Right cardiac atrium (tissue), 5 donors: Measurements from ENCODE around the gene TMEM203. TPM values are rescaled to one million over a fixed set of nuclear protein-coding genes. Genes with fewer than 3 reads are reported as not detected.
A peak's percentile ranks its signal among the peaks of the same experiment; 100 is the strongest.

Experiments
- ATAC-seq, 2 donors: fragments of 200-7000 bp; cut with Tn5 transposase; one replicate each; pipeline versions ENCODE4 v1.8.0 to v1.9.1; 2020; ENCODE audit warnings: moderate library complexity in 2 of 2, mild to moderate bottlenecking in 1 of 2
- DNase-seq, 3 donors: peaks; one replicate each; pipeline ENCODE4 v3.0.0-alpha.2; 2020
- H3K27ac ChIP-seq: one replicate; pipeline ENCODE4 v1.5.1; 2013; ENCODE audit warnings: mild to moderate bottlenecking, low read length, control low read depth, moderate library complexity
- H3K27me3 ChIP-seq: one replicate; pipeline ENCODE4 v1.6.1; 2013; ENCODE audit not compliant: control insufficient read depth, insufficient read depth
- H3K4me1 ChIP-seq: one replicate; pipeline ENCODE4 v1.6.1; 2013; ENCODE audit warnings: low read length; ENCODE audit not compliant: control insufficient read depth, insufficient read depth
- H3K4me3 ChIP-seq: one replicate; pipeline ENCODE4 v1.5.1; 2013; ENCODE audit warnings: low read length, control low read depth
- H3K9me3 ChIP-seq: one replicate; pipeline ENCODE4 v1.6.1; 2013; ENCODE audit warnings: low read length; ENCODE audit not compliant: control insufficient read depth
- WGBS: extraction: QIAGEN DNeasy Blood & Tissue Kit; methylation state at CpG from one replicate; pipeline ENCODE4 v1.1.7; 2013; 5-methylcytosine and 5-hydroxymethylcytosine counted together
- intact Hi-C, 4 donors: fragments of 100-400 bp; cut with DNase I; formaldehyde crosslinking; loops; one replicate each; pipeline versions ENCODE4 v1.11.0 to v1.14.0; 2022 to 2023
- polyA plus RNA-seq: library from polyadenylated mRNA; stranded (reverse); fragments of 200-250 nt; gene quantifications from one replicate; pipeline ENCODE4 v1.2.3, GENCODE V29; 2013
- total RNA-seq, 4 donors: library from RNA; stranded (reverse); fragmentation: NEBNext Ultra II Directional; extraction: Animal tissue kit (Norgen Biotek cat#: 25700); gene quantifications; one replicate each; pipeline ENCODE4 v1.2.1, GENCODE V29; 2021
- donor health status: healthy with polysubstance abuse.
- donor health status: DM: no; HTN: yes; CAD: no.
- donor health status: DM: no; HTN: no; CAD: no.
- donor health status: DM: no; HTN: yes; CAD: no; lungs with severe emphysema.
- donor health status: DM: yes; HTN: yes; CAD: no.

Gene TMEM203
- total and polyA plus RNA-seq, 5 donors, result 28.9 to 47.5 (median 40.6) TPM

DNA sequence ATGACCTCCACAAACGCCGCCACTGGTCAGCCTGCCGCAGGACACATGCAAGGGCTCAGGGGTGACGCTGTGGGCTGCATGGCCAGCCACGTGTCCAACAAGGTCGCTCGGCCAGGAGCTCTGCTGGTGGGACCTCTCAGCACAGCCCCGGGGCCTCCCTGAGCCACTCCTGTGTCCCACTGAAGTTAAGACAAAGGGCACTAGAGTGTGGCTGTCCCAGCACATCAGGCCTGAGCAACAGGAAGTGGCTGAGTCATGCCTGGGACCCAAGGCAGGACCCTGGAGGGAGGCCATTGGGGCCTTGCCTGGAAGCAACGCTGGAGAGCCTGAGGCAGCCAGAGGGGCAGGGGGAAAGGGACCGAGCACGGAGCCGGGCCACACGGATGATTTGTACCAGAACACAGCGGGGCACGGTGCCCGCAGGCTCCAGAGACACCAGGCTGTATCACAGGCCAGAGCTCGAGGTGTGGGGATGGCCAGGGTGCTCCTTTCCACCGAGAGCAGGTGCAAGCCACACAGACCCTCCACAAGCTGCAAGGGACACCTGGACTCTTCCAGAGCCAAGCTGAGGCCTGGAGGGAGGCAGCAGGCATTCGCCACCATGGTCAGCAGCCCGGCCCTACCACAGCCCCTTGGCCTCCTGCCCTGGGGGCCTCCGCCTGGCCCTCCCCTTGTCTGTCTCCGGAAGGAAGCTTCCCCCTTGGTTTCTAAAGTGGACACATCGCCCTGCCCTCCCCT is 27.1 kb downstream of the TMEM203 start:
- intact Hi-C loops, result no loop called here
- Histone ChIP-seq H3K4me3 (no peak overlapping the region), H3K4me1 (no peaks in the 10 kb centered on the region), H3K27me3 (no peaks in the 10 kb centered on the region), H3K27ac (no peak overlapping the region), H3K9me3 (no peaks in the 10 kb centered on the region)
- ATAC-seq, result no peak
- 76% methylated on average over 23 of the region's 23 CpGs for WGBS
- no peak for DNase-seq

DNA sequence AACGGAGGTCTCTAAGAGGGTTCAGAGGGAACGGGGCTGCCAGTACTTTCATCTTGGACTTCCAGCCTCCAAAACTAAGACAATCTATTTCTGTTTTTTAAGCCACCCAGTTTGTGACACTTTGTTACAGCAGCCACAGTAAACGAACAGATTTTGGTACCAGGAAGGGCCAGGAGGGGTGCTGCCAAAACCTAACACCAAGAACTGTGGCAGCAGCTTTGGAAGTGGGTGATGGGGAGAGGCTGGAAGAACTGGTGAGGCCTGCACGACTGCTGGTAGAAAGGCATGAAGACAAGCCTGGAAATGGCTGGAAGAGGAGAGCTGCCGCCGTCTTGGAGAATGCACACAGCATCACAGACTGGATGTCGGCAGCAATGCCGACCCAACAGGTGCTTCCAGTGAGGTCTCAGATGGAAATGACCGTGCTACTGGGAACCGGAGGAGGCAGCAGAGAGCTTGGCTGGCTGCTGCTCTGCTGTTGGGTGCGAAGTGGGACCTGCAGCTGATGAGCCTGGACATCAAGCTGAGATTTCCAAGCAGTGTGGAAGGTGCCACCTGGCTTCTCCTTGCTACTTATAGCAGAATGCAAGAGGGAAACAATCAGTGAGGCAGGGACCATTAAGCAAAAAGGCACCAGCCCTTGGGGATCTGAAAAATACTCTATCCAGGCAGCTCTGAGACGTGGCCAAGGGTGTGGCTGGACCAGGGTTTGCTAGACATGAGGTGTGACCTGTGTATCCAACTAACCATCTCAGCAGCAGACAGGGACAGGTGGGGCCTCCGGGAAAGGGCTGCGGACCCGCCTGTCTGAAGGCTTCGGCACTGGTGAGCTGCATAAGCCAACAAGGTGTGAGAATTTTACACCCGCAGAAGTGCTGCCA is 28.9 kb downstream of the TMEM203 start:
- no peak overlapping the region for H3K27ac ChIP-seq
- no peak overlapping the region for H3K4me3 ChIP-seq
- WGBS, result 57% methylated on average over 17 of the region's 17 CpGs
- ATAC-seq (no peak), DNase-seq (no peak)
- no peaks in the 10 kb centered on the region for H3K27me3 ChIP-seq
- intact Hi-C loops, result no loop called here
- no peaks in the 10 kb centered on the region for H3K9me3 ChIP-seq
- H3K4me1 ChIP-seq, result no peaks in the 10 kb centered on the region

- DNase-seq, result no peak
- WGBS, result 37% methylated on average over 33 of the region's 33 CpGs
- ATAC-seq, result peak; percentile 4 to 7
- Histone ChIP-seq H3K9me3 (no peaks in the 10 kb centered on the region), H3K4me1 (no peaks in the 10 kb centered on the region), H3K27ac (no peak overlapping the region), H3K27me3 (no peaks in the 10 kb centered on the region), H3K4me3 (no peak overlapping the region)
- intact Hi-C loops, result no loop called here
These were observed 30.0 kb downstream of the TMEM203 start for GRCh38 chr9:137175345-137175961.

GRCh38 chr9:137174722-137175293 is 30.6 kb downstream of the TMEM203 start:
- H3K27me3 ChIP-seq, result no peaks in the 10 kb centered on the region
- H3K9me3 ChIP-seq, result no peaks in the 10 kb centered on the region
- ATAC-seq (no peak), DNase-seq (no peak)
- 45% methylated on average over 34 of the region's 34 CpGs for WGBS
- intact Hi-C loops, result no loop called here
- no peaks in the 10 kb centered on the region for H3K4me1 ChIP-seq
- no peak overlapping the region for H3K4me3 ChIP-seq
- H3K27ac ChIP-seq, result no peak overlapping the region

DNA sequence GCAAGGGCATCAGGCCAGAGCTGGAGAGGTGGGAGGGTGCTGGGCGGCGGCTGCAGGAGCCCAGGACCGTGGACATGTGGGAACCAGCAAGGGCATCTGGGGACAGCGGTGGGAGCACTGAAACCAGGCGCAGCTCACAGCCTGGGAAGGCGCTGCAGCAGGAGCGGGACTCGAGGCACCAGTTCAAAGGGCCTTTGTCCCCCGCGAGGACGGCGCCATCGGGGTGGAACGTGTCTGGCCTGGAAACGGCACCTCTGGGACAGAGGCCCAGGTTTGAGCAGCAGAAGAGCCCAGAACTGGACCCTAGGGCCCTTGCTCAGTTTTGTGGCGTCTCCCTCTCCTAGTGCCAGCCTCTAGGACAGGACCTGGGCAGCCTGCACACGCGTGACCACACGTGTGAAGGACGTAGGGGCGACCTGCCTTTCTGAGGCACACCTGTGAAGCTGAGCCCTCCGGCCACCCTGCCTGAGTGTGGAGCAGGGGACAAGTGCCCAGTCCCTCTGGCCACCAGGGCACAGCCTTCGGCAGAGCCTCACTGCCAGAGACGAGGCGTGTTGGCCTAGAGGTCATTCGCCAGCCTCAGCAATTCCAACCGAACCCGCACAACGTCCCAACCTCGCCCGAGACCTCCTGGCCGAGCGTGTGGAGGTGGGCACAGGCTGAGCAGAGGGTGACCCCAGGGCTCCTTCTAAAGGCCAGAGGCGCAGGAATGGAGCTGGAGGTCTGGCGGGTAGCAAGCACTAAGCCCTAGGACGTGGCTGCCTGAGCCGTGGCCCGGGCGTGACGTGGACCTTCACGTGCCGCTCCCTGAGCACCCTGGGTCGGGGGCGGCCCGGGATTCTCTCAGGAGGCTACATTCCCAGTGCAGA is 31.4 kb downstream of the TMEM203 start:
- 82% methylated on average over 45 of the region's 45 CpGs for WGBS
- Histone ChIP-seq H3K27me3 (no peaks in the 10 kb centered on the region), H3K27ac (no peak overlapping the region), H3K4me3 (no peak overlapping the region), H3K4me1 (no peaks in the 10 kb centered on the region), H3K9me3 (no peaks in the 10 kb centered on the region)
- no peak for DNase-seq
- intact Hi-C loops, result no loop called here
- ATAC-seq, result no peak

DNA sequence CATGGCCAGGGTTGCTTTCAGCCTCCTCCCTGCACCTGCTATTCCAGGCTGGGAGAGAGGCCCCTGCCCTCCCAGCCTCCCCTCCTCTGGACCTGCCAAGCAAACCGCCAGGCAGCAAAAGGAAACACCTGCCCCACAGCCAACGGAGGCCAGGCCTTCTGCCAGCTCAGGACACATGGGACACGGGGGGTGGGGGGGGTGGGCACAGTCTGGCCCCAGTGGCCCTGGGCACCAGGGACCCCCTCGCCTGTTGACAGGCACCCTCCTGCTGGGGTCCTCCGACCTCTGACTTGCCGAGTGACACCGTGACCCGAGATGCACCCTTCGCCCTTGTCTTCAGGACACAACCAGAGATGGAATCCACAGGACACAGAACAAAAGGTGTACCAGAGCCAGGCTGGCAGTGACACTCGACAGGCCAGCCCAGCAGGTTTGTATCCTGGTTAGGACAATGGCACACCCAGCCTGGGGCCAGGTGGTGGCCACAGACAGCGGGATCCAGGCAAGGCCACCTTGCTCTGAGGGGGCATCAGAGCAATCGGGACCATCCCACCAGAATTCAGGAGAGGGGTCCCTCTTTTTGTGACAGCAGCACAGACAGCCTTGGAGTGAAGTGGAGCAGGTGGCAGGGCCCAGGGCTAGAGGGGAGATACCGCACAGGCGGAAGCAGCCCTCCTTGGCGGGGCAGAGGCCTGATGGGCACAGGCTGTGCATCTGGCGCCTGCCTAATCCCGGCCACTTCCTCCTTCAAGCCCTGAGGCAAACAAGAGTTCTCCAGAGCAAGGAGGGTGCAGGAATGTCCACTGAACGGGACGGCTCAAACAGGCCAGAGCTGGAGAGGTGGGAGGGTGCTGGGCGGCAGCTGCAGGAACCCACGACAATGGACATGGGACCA is 32.3 kb downstream of the TMEM203 start:
- intact Hi-C loops, result no loop called here
- no peaks in the 10 kb centered on the region for H3K27me3 ChIP-seq
- no peak for ATAC-seq

DNA sequence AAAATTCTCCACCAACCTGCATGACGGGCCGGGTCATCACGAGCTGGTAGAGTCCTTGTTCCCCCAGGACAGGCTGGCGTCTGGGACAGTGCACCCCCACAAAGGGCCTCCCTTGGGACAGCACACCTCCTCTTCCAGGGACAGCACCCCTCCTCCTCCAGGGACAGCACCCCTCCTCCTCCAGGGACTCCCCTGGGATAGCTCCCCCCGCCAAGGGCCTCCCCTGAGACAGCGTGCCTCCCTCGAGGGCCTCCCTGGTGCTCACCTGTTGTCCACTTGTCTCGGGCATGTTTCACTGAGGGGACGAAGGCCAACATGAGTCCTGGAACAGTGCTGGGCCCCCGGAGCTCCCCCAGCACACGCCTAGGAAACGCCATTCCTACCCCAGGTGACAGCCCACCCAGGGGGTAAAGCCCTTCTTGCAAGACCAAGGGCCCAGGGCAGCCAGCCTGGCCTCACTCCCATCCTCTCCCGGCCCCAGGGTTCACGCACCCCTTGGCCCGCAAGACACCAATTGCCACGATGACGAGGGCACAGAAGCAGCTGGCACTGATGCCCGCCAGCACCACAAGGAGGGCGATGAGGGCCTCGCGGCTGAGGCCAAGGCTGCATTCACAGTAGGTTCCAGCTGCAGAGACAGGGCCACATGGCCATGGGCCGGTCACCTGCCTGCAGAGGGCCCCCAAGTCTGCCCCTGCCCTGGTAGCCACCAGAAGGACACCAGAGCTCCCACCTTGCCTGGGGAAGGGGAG is 34.1 kb downstream of the TMEM203 start:
- intact Hi-C loops, result no loop called here
- ATAC-seq, result no peak
- Histone ChIP-seq H3K27me3 (no peaks in the 10 kb centered on the region), H3K4me3 (no peak overlapping the region), H3K4me1 (peaks cover 2% of the 10 kb centered on the region), H3K27ac (no peak overlapping the region), H3K9me3 (no peaks in the 10 kb centered on the region)
- WGBS, result 82% methylated on average over 22 of the region's 22 CpGs
- no peak for DNase-seq

More for the DNA sequence above, 32.3 kb downstream of the TMEM203 start:
- Histone ChIP-seq H3K27ac (no peak overlapping the region), H3K9me3 (no peaks in the 10 kb centered on the region), H3K4me1 (peaks cover 1% of the 10 kb centered on the region), H3K4me3 (no peak overlapping the region)
- 60% methylated on average over 21 of the region's 21 CpGs for WGBS
- DNase-seq, result no peak

GRCh38 chr9:137170486-137171148 is 34.8 kb downstream of the TMEM203 start:
- peaks cover 2% of the 10 kb centered on the region for H3K4me1 ChIP-seq
- H3K4me3 ChIP-seq, result no peak overlapping the region
- ATAC-seq (no peak), DNase-seq (no peak)
- H3K27ac ChIP-seq, result no peak overlapping the region
- 44% methylated on average over 14 of the region's 14 CpGs for whole genome bisulfite sequencing
- no peaks in the 10 kb centered on the region for H3K27me3 ChIP-seq
- H3K9me3 ChIP-seq, result no peaks in the 10 kb centered on the region
- intact Hi-C loops, result no loop called here

GRCh38 chr9:137169896-137170358 is 35.5 kb downstream of the TMEM203 start, which contains the start of gene LRRC26:
Gene LRRC26, minus strand, starts transcription at chr9:137170051. Its CDS starts 108 bp downstream, at chr9:137169943.
- H3K4me1 ChIP-seq, result peaks cover 2% of the 10 kb centered on the region
- peak within 1 kb of the TSS; percentile 1 for H3K4me3 ChIP-seq
- no peaks in the 10 kb centered on the region for H3K9me3 ChIP-seq
- 9% methylated on average over 41 of the region's 41 CpGs for WGBS
- H3K27me3 ChIP-seq, result no peaks in the 10 kb centered on the region
- H3K27ac ChIP-seq, result no peak within 1 kb of the TSS
- no peak for DNase-seq
- intact Hi-C loops, result no loop called here
- ATAC-seq, result no peak
